CD8-positive, alpha-beta memory T cell (primary cell): ENCODE data around the gene DPYSL5. TPM values are rescaled to one million over a fixed set of nuclear protein-coding genes. Genes with fewer than 3 reads are reported as not detected.

Experiments
- CTCF ChIA-PET: fragments of 350-600 bp; sonication (Branson Sonifier 250); formaldehyde crosslinking; loops from one replicate; lab custom pipeline; 2021; ENCODE audit warnings: antibody characterized with exemption; lab: Charles Lee
- POLR2A ChIA-PET: fragments of 350-600 bp; sonication (Branson Sonifier 250); formaldehyde crosslinking; loops from one replicate; lab custom pipeline; 2021; ENCODE audit warnings: antibody characterized with exemption; lab: Charles Lee
- DNase-seq, 5 donors: peaks; one replicate each; pipeline versions ENCODE4 v3.0.0 to v3.0.0-alpha.2; 2020 to 2022; ENCODE audit warnings: mixed read lengths in 1 of 5
- H3K27ac ChIP-seq: one replicate; pipeline ENCODE4 v1.7.0; 2013; ENCODE audit warnings: low read depth, mild to moderate bottlenecking, low read length, moderate library complexity
- H3K27me3 ChIP-seq: 2 replicates; pipeline ENCODE4 v1.7.0; 2013; ENCODE audit warnings: low read length, mild to moderate bottlenecking; ENCODE audit not compliant: insufficient read depth, poor library complexity, severe bottlenecking
- H3K36me3 ChIP-seq: 2 replicates; pipeline ENCODE4 v1.7.0; 2013; ENCODE audit warnings: mild to moderate bottlenecking, low read length, moderate library complexity; ENCODE audit not compliant: insufficient read depth
- H3K4me1 ChIP-seq: 2 replicates; pipeline ENCODE4 v1.7.0; 2013; ENCODE audit warnings: mild to moderate bottlenecking, low read length, moderate library complexity; ENCODE audit not compliant: insufficient read depth
- H3K4me3 ChIP-seq: 2 replicates; pipeline ENCODE4 v1.7.0; 2013; ENCODE audit warnings: mild to moderate bottlenecking, low read length
- H3K9me3 ChIP-seq: 2 replicates; pipeline ENCODE4 v1.7.0; 2013; ENCODE audit warnings: mild to moderate bottlenecking, low read length
- H3K27ac Mint-ChIP-seq, 8 donors: one replicate each; pipeline ENCODE4 v1.8.0; 2020 to 2021; ENCODE audit warnings: mixed read lengths in 8 of 8, mild to moderate bottlenecking in 6 of 8, inconsistent platforms in 3 of 8, moderate library complexity in 3 of 8
- H3K27me3 Mint-ChIP-seq, 2 donors: one replicate each; pipeline ENCODE4 v1.8.0; 2020 to 2021; ENCODE audit warnings: mixed read lengths in 2 of 2, mild to moderate bottlenecking in 1 of 2, moderate library complexity in 1 of 2
- H3K36me3 Mint-ChIP-seq, 3 donors: one replicate each; pipeline ENCODE4 v1.8.0; 2020 to 2021; ENCODE audit warnings: mixed read lengths in 3 of 3, inconsistent platforms in 1 of 3, mild to moderate bottlenecking in 1 of 3
- H3K4me1 Mint-ChIP-seq, 3 donors: one replicate each; pipeline ENCODE4 v1.8.0; 2020 to 2021; ENCODE audit warnings: mixed read lengths in 3 of 3, inconsistent platforms in 1 of 3, mild to moderate bottlenecking in 1 of 3
- H3K4me3 Mint-ChIP-seq, 7 donors: one replicate each; pipeline ENCODE4 v1.8.0; 2020 to 2021; ENCODE audit warnings: mixed read lengths in 7 of 7, mild to moderate bottlenecking in 6 of 7, moderate library complexity in 4 of 7, inconsistent platforms in 2 of 7
- H3K9me3 Mint-ChIP-seq, 5 donors: one replicate each; pipeline ENCODE4 v1.8.0; 2020 to 2022; ENCODE audit warnings: mixed read lengths in 5 of 5, mild to moderate bottlenecking in 3 of 5, moderate library complexity in 2 of 5, inconsistent platforms in 1 of 5
- polyA plus RNA-seq: library from polyadenylated mRNA; unstranded; fragments of 300-500 nt; fragmentation: Illumina TruSeq; gene quantifications from one replicate; pipeline ENCODE4 v1.2.3, GENCODE V29; 2021
- total RNA-seq, 2 experiments: library from RNA; stranded (reverse); gene quantifications; one replicate each; pipeline ENCODE4 v1.2.3, GENCODE V29; 2021

Gene DPYSL5
- total and polyA plus RNA-seq, 3 experiments from 2014 or later, result not detected

- Mint-ChIP-seq H3K4me1 (no peaks in the 10 kb centered on the region), H3K27ac (no peak overlapping the region), H3K27me3 (peaks cover 19 to 40% of the 10 kb centered on the region in 2 donors), H3K9me3 (no peaks in the 10 kb centered on the region), H3K4me3 (no peak overlapping the region), H3K36me3 (peaks cover 0 to 5% (median 0%) of the 10 kb centered on the region in 3 donors)
- Histone ChIP-seq H3K4me3 (no peak overlapping the region), H3K9me3 (no peaks in the 10 kb centered on the region), H3K4me1 (no peaks in the 10 kb centered on the region), H3K27me3 (no peaks in the 10 kb centered on the region), H3K27ac (no peak overlapping the region), H3K36me3 (no peaks in the 10 kb centered on the region)
- ChIA-PET POLR2A (no interaction called here), CTCF (interaction anchor here (0.9 kb wide), 1 partner anchor 39 kb away, joined by 4 read pairs; no protein-coding TSS in a partner anchor)
- no peak for DNase-seq
These were observed 36.0 kb downstream of the DPYSL5 start for GRCh38 chr2:26883956-26884355.

- CTCF ChIA-PET, result interaction anchor here (0.9 kb wide), 1 partner anchor 38 kb away, joined by 4 read pairs; no protein-coding TSS in a partner anchor
- no peaks in the 10 kb centered on the region for H3K36me3 ChIP-seq
- no peaks in the 10 kb centered on the region for H3K4me1 ChIP-seq
- Mint-ChIP-seq H3K4me3 (no peak overlapping the region), H3K4me1 (no peaks in the 10 kb centered on the region), H3K9me3 (no peaks in the 10 kb centered on the region), H3K27me3 (peaks cover 19 to 40% of the 10 kb centered on the region in 2 donors), H3K27ac (no peak overlapping the region), H3K36me3 (peaks cover 0 to 5% (median 0%) of the 10 kb centered on the region in 3 donors)
- H3K27me3 ChIP-seq, result no peaks in the 10 kb centered on the region
- POLR2A ChIA-PET, result no interaction called here
- H3K4me3 ChIP-seq, result no peak overlapping the region
- no peak overlapping the region for H3K27ac ChIP-seq
- no peak for DNase-seq
- H3K9me3 ChIP-seq, result no peaks in the 10 kb centered on the region
These were observed 36.6 kb downstream of the DPYSL5 start for GRCh38 chr2:26884486-26884885.

- CTCF ChIA-PET, result no interaction called here
- H3K36me3 Mint-ChIP-seq, result no peaks in the 10 kb centered on the region
- no peaks in the 10 kb centered on the region for H3K9me3 Mint-ChIP-seq
These were observed 37.9 kb downstream of the DPYSL5 start for GRCh38 chr2:26885651-26886329.

GRCh38 chr2:26886736-26887135 lies 38.8 kb downstream of the DPYSL5 start:
- Mint-ChIP-seq H3K27ac (peak overlapping the region in 2 of 8 donors; percentile 44 to 67), H3K9me3 (no peaks in the 10 kb centered on the region), H3K4me3 (no peak overlapping the region), H3K36me3 (no peaks in the 10 kb centered on the region), H3K4me1 (no peaks in the 10 kb centered on the region), H3K27me3 (peaks cover 18 to 35% of the 10 kb centered on the region in 2 donors)
- H3K4me3 ChIP-seq, result no peak overlapping the region
- POLR2A ChIA-PET, result no interaction called here
- H3K9me3 ChIP-seq, result no peaks in the 10 kb centered on the region
- H3K4me1 ChIP-seq, result no peaks in the 10 kb centered on the region
- DNase-seq, result no peak
- no peaks in the 10 kb centered on the region for H3K27me3 ChIP-seq
- no peaks in the 10 kb centered on the region for H3K36me3 ChIP-seq
- no peak overlapping the region for H3K27ac ChIP-seq
- CTCF ChIA-PET, result no interaction called here

More at GRCh38 chr2:26885651-26886329, 37.9 kb downstream of the DPYSL5 start:
- Histone ChIP-seq H3K9me3 (no peaks in the 10 kb centered on the region), H3K27me3 (no peaks in the 10 kb centered on the region), H3K4me1 (no peaks in the 10 kb centered on the region), H3K4me3 (no peak overlapping the region), H3K27ac (no peak overlapping the region), H3K36me3 (no peaks in the 10 kb centered on the region)
- POLR2A ChIA-PET, result no interaction called here
- DNase-seq, result no peak
- no peaks in the 10 kb centered on the region for H3K4me1 Mint-ChIP-seq
- peaks cover 18 to 39% of the 10 kb centered on the region in 2 donors for H3K27me3 Mint-ChIP-seq
- H3K27ac Mint-ChIP-seq, result peak overlapping the region in 1 of 8 donors; percentile 73
- no peak overlapping the region for H3K4me3 Mint-ChIP-seq

- Mint-ChIP-seq H3K27me3 (peaks cover 18 to 35% of the 10 kb centered on the region in 2 donors), H3K27ac (peak overlapping the region in 1 of 8 donors; percentile 44), H3K4me1 (no peaks in the 10 kb centered on the region), H3K9me3 (no peaks in the 10 kb centered on the region), H3K4me3 (no peak overlapping the region), H3K36me3 (no peaks in the 10 kb centered on the region)
- POLR2A ChIA-PET, result no interaction called here
- H3K27ac ChIP-seq, result no peak overlapping the region
- no peaks in the 10 kb centered on the region for H3K27me3 ChIP-seq
- H3K9me3 ChIP-seq, result no peaks in the 10 kb centered on the region
- H3K4me1 ChIP-seq, result no peaks in the 10 kb centered on the region
- no peak overlapping the region for H3K4me3 ChIP-seq
- DNase-seq, result no peak
- no peaks in the 10 kb centered on the region for H3K36me3 ChIP-seq
- CTCF ChIA-PET, result no interaction called here
These were observed 39.2 kb downstream of the DPYSL5 start for GRCh38 chr2:26887151-26887550.

- H3K36me3 ChIP-seq, result no peaks in the 10 kb centered on the region
- no peaks in the 10 kb centered on the region for H3K4me1 ChIP-seq
- Mint-ChIP-seq H3K9me3 (no peaks in the 10 kb centered on the region), H3K36me3 (no peaks in the 10 kb centered on the region), H3K27ac (peak overlapping the region in 1 of 8 donors; percentile 20), H3K4me3 (no peak overlapping the region), H3K27me3 (peaks cover 7 to 21% of the 10 kb centered on the region in 2 donors), H3K4me1 (no peaks in the 10 kb centered on the region)
- ChIA-PET CTCF (interaction anchor here (0.7 kb wide), 1 partner anchor 50 kb away, joined by 3 read pairs; no protein-coding TSS in a partner anchor), POLR2A (no interaction called here)
- no peaks in the 10 kb centered on the region for H3K27me3 ChIP-seq
- no peaks in the 10 kb centered on the region for H3K9me3 ChIP-seq
- no peak for DNase-seq
- no peak overlapping the region for H3K4me3 ChIP-seq
- no peak overlapping the region for H3K27ac ChIP-seq
These were observed 41.9 kb downstream of the DPYSL5 start for GRCh38 chr2:26889796-26890195.

- Mint-ChIP-seq H3K4me1 (no peaks in the 10 kb centered on the region), H3K4me3 (no peak overlapping the region), H3K27ac (no peak overlapping the region), H3K36me3 (no peaks in the 10 kb centered on the region), H3K9me3 (peaks cover 0 to 3% (median 1%) of the 10 kb centered on the region in 5 donors), H3K27me3 (peaks cover 5 to 18% of the 10 kb centered on the region in 2 donors)
- Histone ChIP-seq H3K4me3 (no peak overlapping the region), H3K4me1 (no peaks in the 10 kb centered on the region), H3K36me3 (no peaks in the 10 kb centered on the region), H3K9me3 (no peaks in the 10 kb centered on the region), H3K27me3 (no peaks in the 10 kb centered on the region), H3K27ac (no peak overlapping the region)
- ChIA-PET CTCF (no interaction called here), POLR2A (no interaction called here)
- no peak for DNase-seq
These were observed 42.5 kb downstream of the DPYSL5 start for GRCh38 chr2:26890341-26891000.

- ChIA-PET CTCF (interaction anchor here (1.5 kb wide), 1 partner anchor 46 kb away, joined by 5 read pairs; no protein-coding TSS in a partner anchor), POLR2A (interaction anchor here (0.7 kb wide), 1 partner anchor 18 kb away, joined by 4 read pairs; no protein-coding TSS in a partner anchor)
- H3K27ac Mint-ChIP-seq, result no peak overlapping the region
- no peaks in the 10 kb centered on the region for H3K27me3 ChIP-seq
- no peak for DNase-seq
- H3K4me1 Mint-ChIP-seq, result no peaks in the 10 kb centered on the region
- H3K27ac ChIP-seq, result no peak overlapping the region
- peaks cover 2 to 21% of the 10 kb centered on the region in 2 donors for H3K27me3 Mint-ChIP-seq
- no peak overlapping the region for H3K4me3 Mint-ChIP-seq
- no peaks in the 10 kb centered on the region for H3K36me3 Mint-ChIP-seq
- H3K4me1 ChIP-seq, result no peaks in the 10 kb centered on the region
- no peaks in the 10 kb centered on the region for H3K36me3 ChIP-seq
- H3K9me3 Mint-ChIP-seq, result peaks cover 0 to 3% (median 2%) of the 10 kb centered on the region in 5 donors
- H3K9me3 ChIP-seq, result no peaks in the 10 kb centered on the region
- H3K4me3 ChIP-seq, result no peak overlapping the region
These were observed 44.2 kb downstream of the DPYSL5 start for GRCh38 chr2:26892133-26892532.
